Measurements from ENCODE around the gene FOXP4.
A peak's percentile ranks its signal among the peaks of the same experiment; 100 is the strongest.

Gene FOXP4, protein sequence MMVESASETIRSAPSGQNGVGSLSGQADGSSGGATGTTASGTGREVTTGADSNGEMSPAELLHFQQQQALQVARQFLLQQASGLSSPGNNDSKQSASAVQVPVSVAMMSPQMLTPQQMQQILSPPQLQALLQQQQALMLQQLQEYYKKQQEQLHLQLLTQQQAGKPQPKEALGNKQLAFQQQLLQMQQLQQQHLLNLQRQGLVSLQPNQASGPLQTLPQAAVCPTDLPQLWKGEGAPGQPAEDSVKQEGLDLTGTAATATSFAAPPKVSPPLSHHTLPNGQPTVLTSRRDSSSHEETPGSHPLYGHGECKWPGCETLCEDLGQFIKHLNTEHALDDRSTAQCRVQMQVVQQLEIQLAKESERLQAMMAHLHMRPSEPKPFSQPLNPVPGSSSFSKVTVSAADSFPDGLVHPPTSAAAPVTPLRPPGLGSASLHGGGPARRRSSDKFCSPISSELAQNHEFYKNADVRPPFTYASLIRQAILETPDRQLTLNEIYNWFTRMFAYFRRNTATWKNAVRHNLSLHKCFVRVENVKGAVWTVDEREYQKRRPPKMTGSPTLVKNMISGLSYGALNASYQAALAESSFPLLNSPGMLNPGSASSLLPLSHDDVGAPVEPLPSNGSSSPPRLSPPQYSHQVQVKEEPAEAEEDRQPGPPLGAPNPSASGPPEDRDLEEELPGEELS

DNA sequence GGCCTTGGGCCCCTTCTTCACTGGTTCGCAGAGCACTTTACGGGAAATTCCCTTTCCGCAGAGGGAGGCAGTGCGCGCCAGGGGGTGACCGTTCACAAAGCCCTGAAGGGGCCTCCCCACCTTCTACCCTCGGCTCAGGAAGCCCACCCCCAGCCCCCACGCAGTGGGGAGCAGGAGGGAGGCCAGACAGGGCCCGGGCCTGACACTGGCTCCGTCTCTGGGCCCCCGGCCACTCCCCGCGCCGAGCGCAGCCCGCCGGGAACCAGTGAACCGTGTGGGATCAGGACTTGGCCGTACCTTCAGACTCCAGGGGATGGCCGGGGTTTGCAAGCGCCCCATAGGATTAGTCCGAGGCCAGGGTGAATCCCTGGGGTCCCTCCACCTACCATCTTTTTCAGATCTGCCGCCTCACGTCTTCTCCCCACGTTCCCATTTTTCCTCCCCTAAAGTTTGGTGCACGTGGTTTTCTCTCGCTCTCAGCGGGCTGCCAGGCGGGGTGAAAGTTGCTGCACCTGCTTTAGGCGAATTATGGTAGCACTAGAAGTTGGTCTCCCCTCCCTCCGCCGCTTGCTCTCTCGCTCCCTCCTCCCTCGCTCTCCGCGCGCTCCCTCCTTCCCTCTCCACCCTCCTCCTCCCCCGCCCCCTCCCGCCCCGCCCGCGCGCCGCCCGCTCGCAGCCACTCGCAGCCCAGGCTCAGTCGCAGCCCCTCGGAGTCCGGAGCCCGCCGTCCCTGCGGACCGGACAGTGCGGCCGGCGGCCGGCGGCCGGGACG lies at the start of gene FOXP4:
FOXP4 (plus strand) TSS at position 679 of the 772 bp plus-strand sequence. CDS start 19,380 bp downstream, outside the sequence.
- H3K4me3 ChIP-seq (ENCODE audit: low read depth, low read length) = peak within 1 kb of the TSS; percentile 80
- H3K9ac ChIP-seq = no peak within 1 kb of the TSS
- peak within 1 kb of the TSS; percentile 39 for H3K27ac ChIP-seq
- TF ChIP-seq, protein P1, sequence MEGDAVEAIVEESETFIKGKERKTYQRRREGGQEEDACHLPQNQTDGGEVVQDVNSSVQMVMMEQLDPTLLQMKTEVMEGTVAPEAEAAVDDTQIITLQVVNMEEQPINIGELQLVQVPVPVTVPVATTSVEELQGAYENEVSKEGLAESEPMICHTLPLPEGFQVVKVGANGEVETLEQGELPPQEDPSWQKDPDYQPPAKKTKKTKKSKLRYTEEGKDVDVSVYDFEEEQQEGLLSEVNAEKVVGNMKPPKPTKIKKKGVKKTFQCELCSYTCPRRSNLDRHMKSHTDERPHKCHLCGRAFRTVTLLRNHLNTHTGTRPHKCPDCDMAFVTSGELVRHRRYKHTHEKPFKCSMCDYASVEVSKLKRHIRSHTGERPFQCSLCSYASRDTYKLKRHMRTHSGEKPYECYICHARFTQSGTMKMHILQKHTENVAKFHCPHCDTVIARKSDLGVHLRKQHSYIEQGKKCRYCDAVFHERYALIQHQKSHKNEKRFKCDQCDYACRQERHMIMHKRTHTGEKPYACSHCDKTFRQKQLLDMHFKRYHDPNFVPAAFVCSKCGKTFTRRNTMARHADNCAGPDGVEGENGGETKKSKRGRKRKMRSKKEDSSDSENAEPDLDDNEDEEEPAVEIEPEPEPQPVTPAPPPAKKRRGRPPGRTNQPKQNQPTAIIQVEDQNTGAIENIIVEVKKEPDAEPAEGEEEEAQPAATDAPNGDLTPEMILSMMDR (IDR thresholded peaks at IDR 0.05) = no peak
- no peaks in the 10 kb centered on the region for H3K36me3 ChIP-seq (ENCODE audit: control insufficient read depth, insufficient read depth, low read length)
- peaks cover 5% of the 10 kb centered on the region for H3K4me1 ChIP-seq
- H3K9me3 ChIP-seq (ENCODE audit: control insufficient read depth, low read length) = no peaks in the 10 kb centered on the region
- peaks cover 18% of the 10 kb centered on the region for H3K79me2 ChIP-seq
- H3K27me3 ChIP-seq (ENCODE audit: control insufficient read depth, insufficient read depth, low read length) = no peaks in the 10 kb centered on the region
- H2AFZ ChIP-seq = peak within 1 kb of the TSS; percentile 96
- peak within 1 kb of the TSS; percentile 93 for H3K4me2 ChIP-seq (ENCODE audit: low read length)

DNA sequence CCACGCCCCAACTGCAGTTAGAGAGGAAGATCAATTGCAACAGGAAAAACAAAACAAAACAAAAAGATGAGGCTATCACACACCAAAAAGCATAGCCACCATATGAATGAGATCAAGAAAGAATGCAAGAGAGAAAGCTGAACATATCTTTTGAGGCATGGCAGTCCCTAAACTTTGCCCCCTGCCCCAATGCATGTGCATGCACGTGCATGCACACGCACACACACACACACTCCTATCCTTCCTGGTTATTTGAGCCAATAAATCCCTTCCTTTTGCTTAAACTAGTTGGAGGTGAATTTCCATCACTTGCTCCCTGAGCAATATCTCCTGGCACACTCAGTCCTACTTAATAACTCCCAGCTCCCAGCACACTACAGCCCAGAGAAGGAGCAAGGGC lies 48.6 kb upstream of the FOXP4 start:
- Histone ChIP-seq H3K79me2 (no peaks in the 10 kb centered on the region), H3K4me1 (no peaks in the 10 kb centered on the region), H3K36me3 (ENCODE audit: control insufficient read depth, insufficient read depth, low read length) (no peaks in the 10 kb centered on the region), H3K27ac (no peak overlapping the region), H3K27me3 (ENCODE audit: control insufficient read depth, insufficient read depth, low read length) (no peaks in the 10 kb centered on the region), H3K9me3 (ENCODE audit: control insufficient read depth, low read length) (no peaks in the 10 kb centered on the region), H2AFZ (no peak overlapping the region), H3K9ac (no peak overlapping the region), H3K4me3 (ENCODE audit: low read depth, low read length) (no peak overlapping the region), H3K4me2 (ENCODE audit: low read length) (no peak overlapping the region)
- TF ChIP-seq, protein P1 (IDR thresholded peaks at IDR 0.05) = no peak

DNA sequence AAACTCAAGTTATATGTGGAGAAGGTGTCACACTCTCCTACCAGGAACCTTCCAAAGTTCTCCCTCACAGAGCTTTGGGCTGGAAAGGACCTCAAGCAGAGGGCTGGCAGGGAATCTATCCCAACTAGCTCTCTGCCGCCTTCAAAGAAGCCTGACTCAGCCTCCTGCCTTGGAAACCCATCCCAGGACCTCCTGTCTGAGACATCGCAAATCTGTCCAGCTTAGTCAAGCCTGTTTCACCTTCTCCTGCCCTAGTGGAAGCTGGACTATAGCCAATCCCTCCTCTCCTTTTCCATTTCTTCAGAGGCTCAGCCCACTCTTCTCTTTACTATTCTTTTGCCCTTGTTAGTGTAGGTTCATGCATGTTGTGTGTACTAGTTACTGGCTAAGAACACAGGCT lies 48.2 kb upstream of the FOXP4 start:
- no peak overlapping the region for H3K9ac ChIP-seq
- no peaks in the 10 kb centered on the region for H3K27me3 ChIP-seq (ENCODE audit: control insufficient read depth, insufficient read depth, low read length)
- H3K4me3 ChIP-seq (ENCODE audit: low read depth, low read length) = no peak overlapping the region
- no peaks in the 10 kb centered on the region for H3K36me3 ChIP-seq (ENCODE audit: control insufficient read depth, insufficient read depth, low read length)
- no peak overlapping the region for H3K4me2 ChIP-seq (ENCODE audit: low read length)
- H3K79me2 ChIP-seq = no peaks in the 10 kb centered on the region
- H3K4me1 ChIP-seq = no peaks in the 10 kb centered on the region
- TF ChIP-seq, protein P1 (IDR thresholded peaks at IDR 0.05) = no peak
- no peak overlapping the region for H3K27ac ChIP-seq
- no peaks in the 10 kb centered on the region for H3K9me3 ChIP-seq (ENCODE audit: control insufficient read depth, low read length)
- H2AFZ ChIP-seq = no peak overlapping the region

DNA sequence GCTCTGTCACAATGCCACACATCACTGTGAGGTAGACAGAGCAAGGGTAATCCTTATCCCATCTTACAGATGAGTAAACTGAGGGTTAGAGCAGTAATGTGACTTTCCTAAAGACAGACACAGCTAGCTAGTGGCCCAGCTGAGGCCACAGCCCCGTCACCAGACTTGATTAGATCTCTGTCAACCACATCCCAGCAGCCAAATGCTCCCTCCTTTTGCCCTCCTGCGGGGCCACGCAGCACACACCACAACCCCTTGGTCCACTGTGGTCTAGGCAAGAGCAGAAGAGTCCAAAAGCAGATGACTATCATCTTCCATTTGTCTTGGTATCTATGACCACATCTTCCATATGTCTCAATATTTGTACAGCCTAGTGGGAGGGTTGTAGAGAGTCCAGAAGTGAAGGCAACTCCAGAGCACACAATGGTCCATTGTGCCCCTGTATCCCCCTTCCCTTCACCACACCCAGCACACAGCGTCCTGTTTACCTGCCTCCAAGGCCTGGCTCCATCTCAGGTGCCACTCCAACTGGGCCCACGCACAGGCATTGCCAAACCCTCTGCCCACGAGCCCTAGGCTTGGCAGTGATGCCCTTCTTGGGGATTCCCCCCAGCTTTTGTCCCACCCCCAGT lies 47.1 kb upstream of the FOXP4 start:
- H2AFZ ChIP-seq = no peak overlapping the region
- TF ChIP-seq, protein P1 (IDR thresholded peaks at IDR 0.05) = no peak
- H3K4me3 ChIP-seq (ENCODE audit: low read depth, low read length) = no peak overlapping the region
- no peak overlapping the region for H3K27ac ChIP-seq
- no peaks in the 10 kb centered on the region for H3K79me2 ChIP-seq
- H3K27me3 ChIP-seq (ENCODE audit: control insufficient read depth, insufficient read depth, low read length) = no peaks in the 10 kb centered on the region
- H3K9me3 ChIP-seq (ENCODE audit: control insufficient read depth, low read length) = no peaks in the 10 kb centered on the region
- H3K4me1 ChIP-seq = no peaks in the 10 kb centered on the region
- no peak overlapping the region for H3K9ac ChIP-seq
- H3K36me3 ChIP-seq (ENCODE audit: control insufficient read depth, insufficient read depth, low read length) = no peaks in the 10 kb centered on the region
- no peak overlapping the region for H3K4me2 ChIP-seq (ENCODE audit: low read length)

All from parathyroid adenoma (tissue), 2 donors.